GM06990 (cell line): ENCODE data around the gene RASSF3.

Experiments used
- DNase-seq: peaks from one replicate; pipeline ENCODE4 v3.0.0-alpha.2; 2011; ENCODE audit not compliant: insufficient read length; ENCODE audit errors: extremely low read depth
- H3K27me3 ChIP-seq: replicated peaks from 2 replicates; pipeline ENCODE4 v1.6.0; 2011; ENCODE audit warnings: low read length; ENCODE audit not compliant: control insufficient read depth, insufficient read depth
- H3K36me3 ChIP-seq: 2 replicates; pipeline ENCODE4 v1.5.1; 2011; ENCODE audit warnings: low read length; ENCODE audit not compliant: control insufficient read depth, insufficient read depth
- H3K4me3 ChIP-seq: replicated peaks from 2 replicates; pipeline ENCODE4 v1.5.1; 2011; ENCODE audit warnings: low read depth, mild to moderate bottlenecking, control low read depth, low read length
- CTCF ChIP-seq: IDR thresholded peaks from 2 replicates; pipeline ENCODE4 v1.5.1; 2011; ENCODE audit warnings: low read length, control low read depth, mild to moderate bottlenecking, inconsistent platforms; ENCODE audit not compliant: insufficient read depth, poor library complexity, severe bottlenecking

Gene RASSF3

GRCh38 chr12:64678248-64678647 is 68.0 kb downstream of the RASSF3 start:
- no peak for DNase-seq
- peak; percentile 43 for TF ChIP-seq CTCF

GRCh38 chr12:64678835-64679234 is 68.5 kb downstream of the RASSF3 start:
- Histone ChIP-seq H3K36me3 (no peaks in the 10 kb centered on the region), H3K4me3 (no peak overlapping the region), H3K27me3 (no peaks in the 10 kb centered on the region)
- DNase-seq: no peak
- TF ChIP-seq CTCF: no peak

More at GRCh38 chr12:64678248-64678647, 68.0 kb downstream of the RASSF3 start:
- Histone ChIP-seq H3K4me3 (no peak overlapping the region), H3K27me3 (no peaks in the 10 kb centered on the region), H3K36me3 (no peaks in the 10 kb centered on the region)

- H3K27me3 ChIP-seq: no peaks in the 10 kb centered on the region
- TF ChIP-seq CTCF: no peak
- no peaks in the 10 kb centered on the region for H3K36me3 ChIP-seq
- H3K4me3 ChIP-seq: no peak overlapping the region
- no peak for DNase-seq
Observed at GRCh38 chr12:64679487-64680001, 69.2 kb downstream of the RASSF3 start.

GRCh38 chr12:64680235-64680634 is 69.9 kb downstream of the RASSF3 start:
- DNase-seq: no peak
- no peak for TF ChIP-seq CTCF
- H3K27me3 ChIP-seq: no peaks in the 10 kb centered on the region
- H3K36me3 ChIP-seq: peaks cover 2% of the 10 kb centered on the region
- no peak overlapping the region for H3K4me3 ChIP-seq

- DNase-seq: peak; percentile 56
- H3K27me3 ChIP-seq: no peaks in the 10 kb centered on the region
- TF ChIP-seq CTCF: no peak
- no peak overlapping the region for H3K4me3 ChIP-seq
- H3K36me3 ChIP-seq: peaks cover 6% of the 10 kb centered on the region
Observed at GRCh38 chr12:64681200-64682052, 71.1 kb downstream of the RASSF3 start.
